Endothelial cell of umbilical vein (primary cell): ENCODE data around the gene GABPB2.

Experiments used
- CTCF ChIP-seq, 2 donors: IDR thresholded peaks; 1 replicate in 1 of 2; 2 replicates in 1 of 2; pipeline ENCODE4 v1.5.1; 2011; ENCODE audit warnings: low read length in 2 of 2, mild to moderate bottlenecking in 2 of 2, moderate library complexity in 2 of 2, control low read depth in 1 of 2, inconsistent platforms in 1 of 2, low read depth in 1 of 2; ENCODE audit not compliant: insufficient read depth in 1 of 2; ENCODE audit errors: extremely low read depth in 1 of 2
- EZH2 ChIP-seq: IDR thresholded peaks from 2 replicates; pipeline ENCODE4 v1.6.1; 2012; ENCODE audit warnings: borderline replicate concordance, low read depth, mild to moderate bottlenecking, moderate library complexity, low read length, inconsistent platforms; ENCODE audit not compliant: severe bottlenecking
- FOS ChIP-seq: IDR thresholded peaks from 2 replicates; pipeline ENCODE4 v1.6.1; 2011; ENCODE audit warnings: mild to moderate bottlenecking, low read length, moderate library complexity, borderline replicate concordance; ENCODE audit not compliant: insufficient read depth
- GATA2 ChIP-seq: IDR thresholded peaks from 2 replicates; pipeline ENCODE4 v1.7.0; 2011; ENCODE audit warnings: low read depth, mild to moderate bottlenecking, moderate library complexity, mixed read lengths, low read length; ENCODE audit not compliant: insufficient read length, insufficient read depth
- JUN ChIP-seq: IDR thresholded peaks from 2 replicates; pipeline ENCODE4 v1.6.1; 2011; ENCODE audit warnings: borderline replicate concordance, low read depth; ENCODE audit not compliant: insufficient read length, insufficient read depth
- MAX ChIP-seq: IDR thresholded peaks from 2 replicates; pipeline ENCODE4 v1.6.1; 2011; ENCODE audit not compliant: insufficient read depth, insufficient read length
- MYC ChIP-seq: IDR thresholded peaks from one replicate; pipeline ENCODE4 v1.6.1; 2011; ENCODE audit warnings: mild to moderate bottlenecking, low read depth, low read length
- POLR2A ChIP-seq: IDR thresholded peaks from 2 replicates; pipeline ENCODE4 v1.6.1; 2012; ENCODE audit warnings: low read depth, mild to moderate bottlenecking, control low read depth, low read length
- POLR2AphosphoS5 ChIP-seq: IDR thresholded peaks from 2 replicates; pipeline ENCODE4 v1.6.1; 2012; ENCODE audit warnings: low read depth, mild to moderate bottlenecking, control low read depth, low read length, moderate library complexity; ENCODE audit not compliant: insufficient read depth

GRCh38 chr1:151144474-151145303 lies 74.1 kb downstream of the GABPB2 start:
- no peak for TF ChIP-seq CTCF (IDR thresholded peaks at IDR 0.05; ENCODE audit: extremely low read depth in 1 of 2, insufficient read depth in 1 of 2, low read depth in 1 of 2, low read length in 2 of 2)
- no peak for TF ChIP-seq MYC
- TF ChIP-seq EZH2 = no peak
- no peak for TF ChIP-seq GATA2
- TF ChIP-seq POLR2A = no peak
- TF ChIP-seq POLR2AphosphoS5 = no peak
- no peak for TF ChIP-seq JUN
- no peak for TF ChIP-seq MAX
- TF ChIP-seq FOS = no peak
